GM19395 (cell line): ENCODE measurements around the gene SRSF1.
"Not testable (repeated sequence)": the region's sequence is repeated elsewhere in the genome, so short reads cannot be mapped to it uniquely, and the experiment has no call there.

Source experiments
- ATAC-seq: cut with Tn5 transposase; IDR thresholded peaks from one replicate; pipeline ENCODE4 v1.9.1; 2021; ENCODE audit warnings: mild to moderate bottlenecking, moderate library complexity; ENCODE audit not compliant: unreplicated experiment

SRSF1 gene

GRCh38 chr17:57966875-57967274 lies 40.2 kb downstream of the SRSF1 start:
- no peak for ATAC-seq

- no peak for ATAC-seq
These were observed 40.8 kb downstream of the SRSF1 start for GRCh38 chr17:57966246-57966645.

- no peak for ATAC-seq
These were observed 41.4 kb downstream of the SRSF1 start for GRCh38 chr17:57965521-57966160.

GRCh38 chr17:57963149-57963511 lies 43.9 kb downstream of the SRSF1 start:
- no peak for ATAC-seq

GRCh38 chr17:57962279-57963148 lies 44.5 kb downstream of the SRSF1 start:
- no peak for ATAC-seq

- ATAC-seq: no peak
These were observed 47.1 kb downstream of the SRSF1 start for GRCh38 chr17:57959929-57960328.

GRCh38 chr17:57958391-57958790 lies 48.7 kb downstream of the SRSF1 start:
- not testable (repeated sequence) for ATAC-seq

- ATAC-seq: no peak
These were observed 49.2 kb downstream of the SRSF1 start for GRCh38 chr17:57957886-57958285.

GRCh38 chr17:57957120-57957850 lies 49.8 kb downstream of the SRSF1 start:
- ATAC-seq: no peak

GRCh38 chr17:57956291-57957119 lies 50.5 kb downstream of the SRSF1 start:
- peak; percentile 74 for ATAC-seq

GRCh38 chr17:57955183-57955931 lies 51.7 kb downstream of the SRSF1 start, which contains the start of gene CUEDC1:
TSS of gene CUEDC1 (minus strand) at chr17:57955412. CDS start at chr17:57885564, 69,848 bp downstream.
- ATAC-seq: peak; percentile 47

- ATAC-seq: peak; percentile 7
These were observed 52.5 kb downstream of the SRSF1 start for GRCh38 chr17:57954397-57955182.

- no peak for ATAC-seq
These were observed 53.2 kb downstream of the SRSF1 start for GRCh38 chr17:57953705-57954396.
